ENCODE data around the gene MED12L.

MED12L gene

GRCh38 chr3:151205482-151205881 lies 120.0 kb downstream of the MED12L start:
- Histone ChIP-seq H3K36me3 (no peaks in the 10 kb centered on the region), H3K27me3 (ENCODE audit: insufficient read depth, low read depth, severe bottlenecking) (no peaks in the 10 kb centered on the region), H3K9me3 (ENCODE audit: severe bottlenecking) (no peaks in the 10 kb centered on the region), H3K4me3 (ENCODE audit: low read depth, low read length) (no peak overlapping the region), H3K27ac (no peak overlapping the region)
- no peak for TF ChIP-seq CTCF (IDR thresholded peaks at IDR 0.05; ENCODE audit: low read depth, low read length)
- no peak for DNase-seq

- Histone ChIP-seq H3K4me3 (ENCODE audit: low read depth, low read length) (no peak overlapping the region), H3K27ac (no peak overlapping the region), H3K36me3 (no peaks in the 10 kb centered on the region), H3K27me3 (ENCODE audit: insufficient read depth, low read depth, severe bottlenecking) (no peaks in the 10 kb centered on the region), H3K9me3 (ENCODE audit: severe bottlenecking) (no peaks in the 10 kb centered on the region)
- TF ChIP-seq CTCF (IDR thresholded peaks at IDR 0.05; ENCODE audit: low read depth, low read length) = no peak
- no peak for DNase-seq
These were observed 120.7 kb downstream of the MED12L start for GRCh38 chr3:151206201-151206600.

GRCh38 chr3:151209654-151210053 lies 124.2 kb downstream of the MED12L start:
- no peaks in the 10 kb centered on the region for H3K9me3 ChIP-seq (ENCODE audit: severe bottlenecking)
- no peaks in the 10 kb centered on the region for H3K36me3 ChIP-seq
- no peak overlapping the region for H3K27ac ChIP-seq
- no peak for DNase-seq
- no peaks in the 10 kb centered on the region for H3K27me3 ChIP-seq (ENCODE audit: insufficient read depth, low read depth, severe bottlenecking)
- no peak overlapping the region for H3K4me3 ChIP-seq (ENCODE audit: low read depth, low read length)
- no peak for TF ChIP-seq CTCF (IDR thresholded peaks at IDR 0.05; ENCODE audit: low read depth, low read length)

GRCh38 chr3:151210676-151211381 lies 125.4 kb downstream of the MED12L start:
- Histone ChIP-seq H3K9me3 (ENCODE audit: severe bottlenecking) (no peaks in the 10 kb centered on the region), H3K36me3 (no peaks in the 10 kb centered on the region), H3K4me3 (ENCODE audit: low read depth, low read length) (no peak overlapping the region), H3K27ac (no peak overlapping the region), H3K27me3 (ENCODE audit: insufficient read depth, low read depth, severe bottlenecking) (no peaks in the 10 kb centered on the region)
- DNase-seq = no peak
- no peak for TF ChIP-seq CTCF (IDR thresholded peaks at IDR 0.05; ENCODE audit: low read depth, low read length)

GRCh38 chr3:151213151-151213550 lies 127.7 kb downstream of the MED12L start:
- H3K27ac ChIP-seq = no peak overlapping the region
- no peaks in the 10 kb centered on the region for H3K36me3 ChIP-seq
- H3K9me3 ChIP-seq (ENCODE audit: severe bottlenecking) = no peaks in the 10 kb centered on the region
- DNase-seq = no peak
- H3K27me3 ChIP-seq (ENCODE audit: insufficient read depth, low read depth, severe bottlenecking) = no peaks in the 10 kb centered on the region
- H3K4me3 ChIP-seq (ENCODE audit: low read depth, low read length) = no peak overlapping the region
- TF ChIP-seq CTCF (IDR thresholded peaks at IDR 0.05; ENCODE audit: low read depth, low read length) = no peak

- no peak for TF ChIP-seq CTCF (IDR thresholded peaks at IDR 0.05; ENCODE audit: low read depth, low read length)
- no peaks in the 10 kb centered on the region for H3K9me3 ChIP-seq (ENCODE audit: severe bottlenecking)
These were observed 128.4 kb downstream of the MED12L start for GRCh38 chr3:151213881-151214280.

More at GRCh38 chr3:151213881-151214280, 128.4 kb downstream of the MED12L start:
- Histone ChIP-seq H3K27me3 (ENCODE audit: insufficient read depth, low read depth, severe bottlenecking) (no peaks in the 10 kb centered on the region), H3K4me3 (ENCODE audit: low read depth, low read length) (no peak overlapping the region), H3K36me3 (no peaks in the 10 kb centered on the region), H3K27ac (no peak overlapping the region)
- DNase-seq = no peak

All from WERI-Rb-1 (cell line).